ENCODE data around the gene FAM149B1.

Gene FAM149B1

DNA sequence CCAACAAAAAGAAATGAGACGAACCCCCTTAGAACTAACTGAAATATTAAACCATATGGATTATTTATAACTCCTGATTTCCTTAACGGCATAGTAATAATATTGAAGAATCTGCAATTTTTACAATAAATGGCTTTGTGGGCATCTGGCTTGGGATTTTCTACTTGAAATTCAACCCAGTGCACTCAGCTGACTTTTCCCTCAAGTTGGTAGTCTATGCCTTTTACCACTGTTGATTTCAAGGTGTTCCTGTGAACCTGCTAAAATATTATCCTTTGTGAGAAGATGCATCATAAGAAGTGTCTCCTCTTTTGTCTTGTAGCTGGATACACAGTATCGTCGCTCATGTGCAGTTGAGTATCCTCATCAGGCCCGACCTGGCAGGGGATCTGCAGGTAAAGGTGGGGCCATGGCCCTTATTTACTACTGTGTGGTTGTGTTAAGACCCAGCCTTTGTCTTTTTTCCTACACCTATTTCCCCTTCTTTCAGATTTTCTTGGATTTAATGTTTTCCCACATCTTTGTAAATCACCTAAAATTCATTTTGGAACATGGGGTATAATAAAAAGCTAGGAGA lies 71.2 kb downstream of the FAM149B1 start:
- no peaks in the 10 kb centered on the region for H3F3A ChIP-seq (ENCODE audit: insufficient read depth, low read length)
- peaks cover 4% of the 10 kb centered on the region; the same call in 1 of the 2 replicates for H3K79me2 ChIP-seq (ENCODE audit: insufficient read depth, low read length)
- no peak overlapping the region for H3K9ac ChIP-seq (ENCODE audit: low read length)
- no peaks in the 10 kb centered on the region for H3K27me3 ChIP-seq (ENCODE audit: insufficient read depth, low read length)
- no peaks in the 10 kb centered on the region for H3K9me2 ChIP-seq (ENCODE audit: low read depth, low read length)
- no peak overlapping the region for H3K4me3 ChIP-seq (ENCODE audit: low read depth, low read length, poor library complexity, severe bottlenecking)
- no peak overlapping the region for H2AFZ ChIP-seq (ENCODE audit: low read length)
- TF ChIP-seq CTCF (IDR thresholded peaks at IDR 0.05; ENCODE audit: low read length) (no peak), EZH2 (IDR thresholded peaks at IDR 0.05; ENCODE audit: borderline replicate concordance, low read length) (no peak)
- H3K9me3 ChIP-seq (ENCODE audit: low read length) = no peaks in the 10 kb centered on the region
- no peak overlapping the region for H3K27ac ChIP-seq (ENCODE audit: low read depth, low read length, poor library complexity, severe bottlenecking)
- no peak overlapping the region for H3K4me2 ChIP-seq (ENCODE audit: low read length)
- H3K36me3 ChIP-seq (ENCODE audit: insufficient read depth, low read length) = peaks cover 89% of the 10 kb centered on the region
- H3K4me1 ChIP-seq (ENCODE audit: insufficient read depth, low read length, severe bottlenecking) = peaks cover 4% of the 10 kb centered on the region
- no peaks in the 10 kb centered on the region for H4K20me1 ChIP-seq (ENCODE audit: insufficient read depth, low read length)

GRCh38 chr10:73239908-73240307 lies 72.0 kb downstream of the FAM149B1 start:
- H3K9ac ChIP-seq (ENCODE audit: low read length) = no peak overlapping the region
- no peak overlapping the region for H3K4me3 ChIP-seq (ENCODE audit: low read depth, low read length, poor library complexity, severe bottlenecking)
- no peaks in the 10 kb centered on the region for H3K27me3 ChIP-seq (ENCODE audit: insufficient read depth, low read length)
- no peaks in the 10 kb centered on the region for H3K9me2 ChIP-seq (ENCODE audit: low read depth, low read length)
- no peaks in the 10 kb centered on the region for H3K9me3 ChIP-seq (ENCODE audit: low read length)
- no peaks in the 10 kb centered on the region for H3F3A ChIP-seq (ENCODE audit: insufficient read depth, low read length)
- H3K36me3 ChIP-seq (ENCODE audit: insufficient read depth, low read length) = peaks cover 89% of the 10 kb centered on the region
- H3K4me1 ChIP-seq (ENCODE audit: insufficient read depth, low read length, severe bottlenecking) = peaks cover 12% of the 10 kb centered on the region
- TF ChIP-seq EZH2 (IDR thresholded peaks at IDR 0.05; ENCODE audit: borderline replicate concordance, low read length) = no peak
- no peak for TF ChIP-seq CTCF (IDR thresholded peaks at IDR 0.05; ENCODE audit: low read length)
- H3K4me2 ChIP-seq (ENCODE audit: low read length) = no peak overlapping the region
- no peak overlapping the region for H2AFZ ChIP-seq (ENCODE audit: low read length)
- H3K79me2 ChIP-seq (ENCODE audit: insufficient read depth, low read length) = peaks cover 12% of the 10 kb centered on the region
- H3K27ac ChIP-seq (ENCODE audit: low read depth, low read length, poor library complexity, severe bottlenecking) = no peak overlapping the region
- H4K20me1 ChIP-seq (ENCODE audit: insufficient read depth, low read length) = no peaks in the 10 kb centered on the region

- Histone ChIP-seq H3K79me2 (ENCODE audit: insufficient read depth, low read length) (peaks cover 28% of the 10 kb centered on the region), H3K27ac (ENCODE audit: low read depth, low read length, poor library complexity, severe bottlenecking) (peak overlapping the region; percentile 83), H3K27me3 (ENCODE audit: insufficient read depth, low read length) (no peaks in the 10 kb centered on the region), H4K20me1 (ENCODE audit: insufficient read depth, low read length) (no peaks in the 10 kb centered on the region), H3K9ac (ENCODE audit: low read length) (peak overlapping the region; percentile 97), H3K4me1 (ENCODE audit: insufficient read depth, low read length, severe bottlenecking) (peaks cover 46% of the 10 kb centered on the region), H3K4me2 (ENCODE audit: low read length) (peak overlapping the region; percentile 96), H3K4me3 (ENCODE audit: low read depth, low read length, poor library complexity, severe bottlenecking) (peak overlapping the region; percentile 94), H3K9me2 (ENCODE audit: low read depth, low read length) (no peaks in the 10 kb centered on the region), H2AFZ (ENCODE audit: low read length) (no peak overlapping the region), H3K9me3 (ENCODE audit: low read length) (no peaks in the 10 kb centered on the region), H3K36me3 (ENCODE audit: insufficient read depth, low read length) (peaks cover 89% of the 10 kb centered on the region), H3F3A (ENCODE audit: insufficient read depth, low read length) (no peaks in the 10 kb centered on the region; the same call in 1 of the 2 replicates)
- TF ChIP-seq EZH2 (IDR thresholded peaks at IDR 0.05; ENCODE audit: borderline replicate concordance, low read length) (no peak), CTCF (IDR thresholded peaks at IDR 0.05; ENCODE audit: low read length) (no peak)
Measured at GRCh38 chr10:73244866-73245477, 77.1 kb downstream of the FAM149B1 start.
